Mesendoderm (in vitro differentiated cells): ENCODE results near the gene CYBA.
A peak's percentile ranks its signal among the peaks of the same experiment; 100 is the strongest.
"Not testable (repeated sequence)": the region's sequence is repeated elsewhere in the genome, so short reads cannot be mapped to it uniquely, and the experiment has no call there.

Experiments
- DNase-seq: peaks from one replicate; pipeline ENCODE4 v3.0.0; 2013
- H2AK5ac ChIP-seq: 2 replicates; pipeline ENCODE4 v1.6.1; 2013; ENCODE audit warnings: low read length, inconsistent platforms
- H2BK120ac ChIP-seq: 2 replicates; pipeline ENCODE4 v1.6.1; 2013; ENCODE audit warnings: low read depth, mild to moderate bottlenecking, low read length, moderate library complexity, mixed read lengths
- H2BK15ac ChIP-seq: replicated peaks from 2 replicates; pipeline ENCODE4 v1.6.1; 2013; ENCODE audit warnings: low read depth, mild to moderate bottlenecking, moderate library complexity
- H2BK5ac ChIP-seq: 2 replicates; pipeline ENCODE4 v1.6.1; 2013; ENCODE audit warnings: low read length, inconsistent platforms
- H3K18ac ChIP-seq: 2 replicates; pipeline ENCODE4 v1.6.1; 2013; ENCODE audit warnings: mild to moderate bottlenecking, low read length, mixed read lengths
- H3K23ac ChIP-seq: one replicate; pipeline ENCODE4 v1.6.1; 2013; ENCODE audit warnings: low read length
- H3K27ac ChIP-seq: 2 replicates; pipeline ENCODE4 v1.5.1; 2013; ENCODE audit warnings: low read depth, mild to moderate bottlenecking, inconsistent platforms, low read length, moderate library complexity
- H3K27me3 ChIP-seq: 2 replicates; pipeline ENCODE4 v1.6.1; 2013; ENCODE audit warnings: low read length, control low read depth, mild to moderate bottlenecking, inconsistent platforms; ENCODE audit not compliant: insufficient read depth, poor library complexity
- H3K36me3 ChIP-seq: 2 replicates; pipeline ENCODE4 v1.6.1; 2013; ENCODE audit warnings: low read length, inconsistent platforms; ENCODE audit not compliant: control insufficient read depth, insufficient read depth
- H3K4ac ChIP-seq: one replicate; pipeline ENCODE4 v1.6.1; 2013; ENCODE audit warnings: low read depth, mild to moderate bottlenecking, low read length, moderate library complexity
- H3K4me1 ChIP-seq: 2 replicates; pipeline ENCODE4 v1.6.1; 2013; ENCODE audit warnings: low read depth, low read length, inconsistent platforms; ENCODE audit not compliant: control insufficient read depth
- H3K4me2 ChIP-seq: 2 replicates; pipeline ENCODE4 v1.6.1; 2013; ENCODE audit warnings: low read length
- H3K4me3 ChIP-seq: 2 replicates; pipeline ENCODE4 v1.5.1; 2013; ENCODE audit warnings: mild to moderate bottlenecking, low read length
- H3K56ac ChIP-seq: one replicate; pipeline ENCODE4 v1.6.1; 2013; ENCODE audit warnings: low read length
- H3K79me1 ChIP-seq: 2 replicates; pipeline ENCODE4 v1.6.1; 2013; ENCODE audit warnings: low read length, inconsistent platforms
- H3K79me2 ChIP-seq: 2 replicates; pipeline ENCODE4 v1.6.1; 2013; ENCODE audit warnings: mild to moderate bottlenecking, low read length; ENCODE audit not compliant: control insufficient read depth, insufficient read depth
- H3K9ac ChIP-seq: 2 replicates; pipeline ENCODE4 v1.6.1; 2013; ENCODE audit warnings: low read length, inconsistent platforms
- H4K5ac ChIP-seq: one replicate; pipeline ENCODE4 v1.6.1; 2013; ENCODE audit warnings: low read length
- H4K8ac ChIP-seq: one replicate; pipeline ENCODE4 v1.6.1; 2013; ENCODE audit warnings: low read depth, mild to moderate bottlenecking, control low read depth, low read length, moderate library complexity
- WGBS: extraction: QIAGEN DNeasy Blood & Tissue Kit; methylation state at CpG from one replicate; pipeline ENCODE4 v1.1.7; 2013; ENCODE audit warnings: low lambda C conversion rate, missing lambda C conversion rate; ENCODE audit not compliant: insufficient coverage; ENCODE audit errors: extremely low coverage; 5-methylcytosine and 5-hydroxymethylcytosine counted together

Gene CYBA

DNA sequence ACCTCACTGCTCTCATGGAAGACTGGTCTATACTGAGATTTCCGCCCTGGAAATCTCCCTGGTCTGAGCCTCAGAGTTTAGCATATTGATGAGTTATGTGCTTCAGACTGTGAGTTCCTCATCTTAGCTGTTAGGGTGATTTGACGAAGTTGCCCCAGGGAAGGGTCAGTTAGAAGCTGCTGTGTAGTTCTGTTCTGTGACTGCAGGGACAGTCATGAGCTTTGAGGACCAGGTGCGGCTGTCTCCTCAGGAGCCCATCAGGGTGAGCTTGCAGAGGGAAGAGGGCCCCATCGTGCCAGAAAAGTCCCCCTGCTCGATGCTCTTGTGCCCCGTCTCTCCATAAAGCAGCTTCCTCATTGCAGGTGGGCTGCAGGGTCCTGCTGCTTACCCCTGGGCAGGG, 40.8 kb downstream of the CYBA start:
- no peak overlapping the region for H2BK5ac ChIP-seq
- H3K79me1 ChIP-seq: peaks cover 4% of the 10 kb centered on the region
- no peaks in the 10 kb centered on the region for H3K27me3 ChIP-seq
- no peaks in the 10 kb centered on the region for H3K4me1 ChIP-seq
- peaks cover 6% of the 10 kb centered on the region for H3K36me3 ChIP-seq
- H3K79me2 ChIP-seq: peaks cover 3% of the 10 kb centered on the region
- no peak overlapping the region for H4K8ac ChIP-seq
- H3K9ac ChIP-seq: no peak overlapping the region
- H3K56ac ChIP-seq: no peak overlapping the region
- H3K27ac ChIP-seq: no peak overlapping the region
- H3K23ac ChIP-seq: peak overlapping the region; percentile 45
- H2BK15ac ChIP-seq: no peak overlapping the region
- no peak overlapping the region for H2AK5ac ChIP-seq
- no peak overlapping the region for H3K4me2 ChIP-seq
- peak; percentile 74 for DNase-seq
- H2BK120ac ChIP-seq: no peak overlapping the region
- H4K5ac ChIP-seq: no peak overlapping the region
- H3K4ac ChIP-seq: no peak overlapping the region
- H3K4me3 ChIP-seq: no peak overlapping the region
- no peak overlapping the region for H3K18ac ChIP-seq
- no CpG with 5 or more reads among the region's 6 CpGs for WGBS

DNA sequence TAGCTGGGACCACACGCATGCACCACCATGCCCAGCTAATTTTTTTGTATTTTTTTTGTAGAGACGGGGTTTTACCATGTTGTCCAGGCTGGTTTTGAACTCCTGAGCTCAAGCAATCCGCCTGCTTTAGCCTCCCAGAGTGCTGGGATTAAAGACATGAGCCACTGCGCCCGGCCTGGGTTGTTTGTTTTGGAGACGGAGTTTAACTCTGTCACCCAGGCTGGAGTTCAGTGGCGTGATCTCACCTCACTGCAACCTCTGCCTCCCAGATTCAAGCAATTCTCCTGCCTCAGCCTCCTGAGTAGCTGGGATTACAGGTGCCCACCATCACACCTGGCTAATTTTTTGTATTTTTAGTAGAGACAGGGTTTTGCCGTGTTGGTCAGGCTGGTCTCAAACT, 41.4 kb downstream of the CYBA start:
- not testable (repeated sequence) for H3K4ac ChIP-seq, H3K4me2 ChIP-seq, H3K9ac ChIP-seq, DNase-seq, H3K18ac ChIP-seq, H3K23ac ChIP-seq, H3K27me3 ChIP-seq, H2BK15ac ChIP-seq, H3K4me1 ChIP-seq, H3K36me3 ChIP-seq, H4K5ac ChIP-seq, H4K8ac ChIP-seq, H3K56ac ChIP-seq, H2AK5ac ChIP-seq, H3K79me2 ChIP-seq, H3K4me3 ChIP-seq, H3K27ac ChIP-seq, H2BK120ac ChIP-seq, H3K79me1 ChIP-seq, H2BK5ac ChIP-seq
- WGBS: no CpG with 5 or more reads among the region's 8 CpGs

DNA sequence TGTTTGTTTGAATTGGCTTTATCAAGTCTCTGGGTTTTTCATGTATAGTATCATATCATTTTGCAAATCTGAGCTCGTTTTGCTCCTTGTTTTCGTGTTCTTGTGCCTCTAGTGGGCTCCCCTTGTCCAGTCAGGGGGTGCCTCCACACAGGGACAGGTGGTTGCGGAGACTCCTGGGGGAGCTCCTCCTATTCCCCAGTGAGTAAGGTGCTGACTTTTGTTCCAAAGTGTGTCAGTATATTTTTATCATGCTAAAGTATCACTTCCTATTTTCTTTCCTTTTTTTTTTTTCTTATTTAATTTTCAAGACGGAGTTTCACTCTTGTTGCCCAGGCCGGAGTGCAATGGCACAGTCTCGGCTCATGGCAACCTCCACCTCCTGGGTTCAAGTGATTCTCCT, 42.8 kb downstream of the CYBA start:
- H2BK120ac ChIP-seq: no peak overlapping the region
- H3K4me3 ChIP-seq: no peak overlapping the region
- H3K27ac ChIP-seq: no peak overlapping the region
- H3K4me2 ChIP-seq: no peak overlapping the region
- H3K36me3 ChIP-seq: peaks cover 3% of the 10 kb centered on the region
- H2BK15ac ChIP-seq: no peak overlapping the region
- H2BK5ac ChIP-seq: no peak overlapping the region
- no peak overlapping the region for H4K8ac ChIP-seq
- WGBS: no CpG with 5 or more reads among the region's 6 CpGs
- DNase-seq: no peak
- no peak overlapping the region for H3K4ac ChIP-seq
- H3K27me3 ChIP-seq: no peaks in the 10 kb centered on the region
- no peak overlapping the region for H4K5ac ChIP-seq
- H3K79me1 ChIP-seq: peaks cover 1% of the 10 kb centered on the region
- H3K56ac ChIP-seq: no peak overlapping the region
- H2AK5ac ChIP-seq: no peak overlapping the region
- H3K9ac ChIP-seq: no peak overlapping the region
- no peaks in the 10 kb centered on the region for H3K4me1 ChIP-seq
- no peak overlapping the region for H3K18ac ChIP-seq
- H3K79me2 ChIP-seq: no peaks in the 10 kb centered on the region
- H3K23ac ChIP-seq: no peak overlapping the region

DNA sequence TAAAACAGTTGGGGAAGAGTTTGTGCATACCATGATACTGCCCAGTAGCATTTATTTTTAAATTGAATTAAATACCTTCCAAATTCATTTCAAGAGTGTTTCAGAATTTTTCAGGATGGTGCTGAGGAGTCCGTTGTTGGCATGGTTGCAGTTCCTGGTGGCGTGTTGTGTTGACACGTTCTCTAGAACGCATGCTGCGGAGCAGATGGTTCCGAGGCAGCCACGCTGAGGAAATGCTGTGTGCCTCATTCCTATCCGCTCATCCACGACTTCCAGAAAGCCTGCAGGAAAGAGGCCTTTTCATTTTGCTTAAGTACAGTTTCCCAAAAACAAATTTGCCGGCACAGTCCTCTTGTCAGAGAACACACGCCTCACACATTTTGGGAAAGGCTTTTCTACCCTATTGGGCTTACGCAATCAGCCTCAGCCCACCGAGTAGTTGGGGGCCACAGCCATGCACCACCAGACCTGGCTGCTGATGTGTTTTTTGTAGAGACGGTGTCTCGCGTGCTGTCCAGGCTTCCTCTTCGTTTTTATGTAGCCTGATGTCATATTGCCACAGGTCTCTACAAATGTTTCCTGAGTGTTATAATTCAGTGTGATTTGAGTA, 44.6 kb downstream of the CYBA start:
- Histone ChIP-seq H2AK5ac (no peak overlapping the region), H3K27me3 (no peaks in the 10 kb centered on the region), H3K9ac (no peak overlapping the region), H3K27ac (no peak overlapping the region), H3K4me1 (no peaks in the 10 kb centered on the region), H3K18ac (no peak overlapping the region), H3K56ac (no peak overlapping the region), H3K4me2 (no peak overlapping the region), H3K36me3 (peaks cover 6% of the 10 kb centered on the region), H2BK5ac (no peak overlapping the region), H4K8ac (no peak overlapping the region), H3K23ac (no peak overlapping the region), H2BK15ac (no peak overlapping the region), H2BK120ac (no peak overlapping the region), H3K79me2 (no peaks in the 10 kb centered on the region), H4K5ac (no peak overlapping the region), H3K79me1 (no peaks in the 10 kb centered on the region), H3K4ac (no peak overlapping the region), H3K4me3 (no peak overlapping the region)
- WGBS: no CpG with 5 or more reads among the region's 17 CpGs
- no peak for DNase-seq

DNA sequence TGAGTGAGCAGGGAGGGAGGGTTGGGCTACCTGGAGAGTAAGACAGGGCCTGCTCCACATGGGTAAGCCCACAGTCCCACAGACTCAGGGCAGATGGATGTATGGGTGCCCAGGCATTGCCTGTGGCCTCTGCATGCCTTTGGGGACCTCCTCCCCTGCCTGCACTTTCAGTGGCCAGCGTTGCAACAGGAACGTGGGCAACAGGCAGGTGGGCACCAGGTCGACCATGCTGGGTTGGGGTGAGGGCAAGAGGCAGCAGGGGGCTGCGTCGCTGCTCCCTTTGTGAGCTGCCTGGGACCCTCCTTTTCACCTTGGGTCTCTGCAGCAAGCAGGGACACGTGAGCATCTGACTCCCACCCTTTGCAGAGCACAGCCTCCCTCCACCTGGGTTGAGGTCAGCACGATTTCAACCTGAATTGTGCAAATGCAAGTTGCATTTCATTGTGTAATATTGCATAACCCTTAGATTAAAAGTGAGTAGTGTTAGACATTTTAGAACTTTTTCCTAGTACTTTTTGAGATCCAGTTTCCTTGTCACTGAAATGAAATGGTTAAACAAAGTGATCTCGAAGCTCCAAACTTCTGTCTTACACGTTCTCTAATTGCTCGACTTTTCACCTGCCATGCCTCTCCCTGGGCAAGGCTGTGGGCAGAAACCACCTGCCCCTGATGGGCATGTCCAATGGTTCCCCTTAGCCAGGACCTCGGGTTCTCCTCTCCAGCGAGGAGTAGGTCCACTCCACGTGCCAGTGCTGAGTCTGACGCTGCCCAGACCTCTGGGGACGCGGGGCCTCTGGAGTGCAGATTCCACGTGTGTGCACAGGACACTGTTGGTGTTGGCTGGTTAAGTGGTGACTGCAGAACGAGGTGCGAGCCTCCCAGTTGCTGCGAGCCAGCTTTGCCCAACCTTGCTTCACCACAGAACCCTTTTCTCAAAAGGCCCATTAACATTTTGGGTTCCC, 45.4 kb downstream of the CYBA start:
- no peaks in the 10 kb centered on the region for H3K79me2 ChIP-seq
- no peak overlapping the region for H3K18ac ChIP-seq
- no peak overlapping the region for H4K5ac ChIP-seq
- no peak overlapping the region for H2BK5ac ChIP-seq
- no peak overlapping the region for H3K27ac ChIP-seq
- H2BK15ac ChIP-seq: no peak overlapping the region
- H3K9ac ChIP-seq: no peak overlapping the region
- no peak overlapping the region for H3K4ac ChIP-seq
- H2BK120ac ChIP-seq: no peak overlapping the region
- H3K36me3 ChIP-seq: peaks cover 6% of the 10 kb centered on the region
- no peak for DNase-seq
- H4K8ac ChIP-seq: no peak overlapping the region
- no peaks in the 10 kb centered on the region for H3K27me3 ChIP-seq
- WGBS: no CpG with 5 or more reads among the region's 20 CpGs
- H2AK5ac ChIP-seq: no peak overlapping the region
- no peak overlapping the region for H3K4me2 ChIP-seq
- H3K4me3 ChIP-seq: no peak overlapping the region
- H3K23ac ChIP-seq: no peak overlapping the region
- no peaks in the 10 kb centered on the region for H3K4me1 ChIP-seq
- no peak overlapping the region for H3K56ac ChIP-seq
- H3K79me1 ChIP-seq: no peaks in the 10 kb centered on the region
